Measurements from ENCODE around the gene HMGN3.

Gene HMGN3

GRCh38 chr6:79184641-79185040 lies 49.8 kb downstream of the HMGN3 start:
- no peak for DNase-seq (ENCODE audit: low spot score)

GRCh38 chr6:79184086-79184485 lies 50.4 kb downstream of the HMGN3 start:
- no peak for DNase-seq (ENCODE audit: low spot score)

GRCh38 chr6:79180052-79180451 lies 54.4 kb downstream of the HMGN3 start:
- no peak for DNase-seq (ENCODE audit: low spot score)

- no peak for DNase-seq (ENCODE audit: low spot score)
These were observed 61.1 kb downstream of the HMGN3 start for GRCh38 chr6:79173378-79173777.

GRCh38 chr6:79170959-79171358 lies 63.5 kb downstream of the HMGN3 start:
- DNase-seq (ENCODE audit: low spot score) = no peak

- no peak for DNase-seq (ENCODE audit: low spot score)
These were observed 64.1 kb downstream of the HMGN3 start for GRCh38 chr6:79170431-79170830.

DNA sequence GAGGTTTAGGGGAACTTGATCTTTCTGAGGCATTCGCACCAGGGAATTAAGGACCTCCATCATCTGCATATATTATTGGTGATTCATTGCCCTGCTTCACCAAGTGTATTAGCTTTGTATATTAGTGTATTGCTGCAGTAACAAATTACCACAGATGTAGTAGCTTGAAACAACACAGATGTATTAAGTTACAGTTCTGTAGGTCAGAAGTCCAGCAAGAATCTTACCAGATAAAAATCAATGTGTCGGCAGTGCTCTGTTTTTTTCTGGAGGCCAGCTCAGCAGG lies 65.8 kb downstream of the HMGN3 start:
- no peak for DNase-seq (ENCODE audit: low spot score)

GRCh38 chr6:79167931-79168694 lies 66.4 kb downstream of the HMGN3 start:
- no peak for DNase-seq (ENCODE audit: low spot score)

DNA sequence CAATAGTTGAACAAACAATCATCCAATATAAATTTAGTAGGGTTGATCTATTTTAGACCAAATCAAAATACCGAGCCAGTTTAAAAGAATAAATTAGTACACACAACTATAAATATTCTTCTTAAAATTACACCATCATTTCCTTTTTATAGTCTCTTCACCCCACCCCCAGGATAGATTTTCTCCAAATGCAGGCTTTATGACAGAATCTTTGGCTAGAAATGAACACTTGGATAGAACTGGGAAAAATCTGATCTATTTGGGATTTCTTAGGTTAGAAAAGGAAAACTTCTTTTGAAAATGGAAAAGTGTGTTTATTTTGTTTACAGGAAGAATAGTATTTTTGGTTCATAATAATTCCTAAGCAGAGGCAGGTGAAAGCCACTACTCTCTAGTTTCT lies 74.6 kb downstream of the HMGN3 start:
- no peak for DNase-seq (ENCODE audit: low spot score)

GRCh38 chr6:79158856-79159516 lies 75.5 kb downstream of the HMGN3 start:
- no peak for DNase-seq (ENCODE audit: low spot score)

DNA sequence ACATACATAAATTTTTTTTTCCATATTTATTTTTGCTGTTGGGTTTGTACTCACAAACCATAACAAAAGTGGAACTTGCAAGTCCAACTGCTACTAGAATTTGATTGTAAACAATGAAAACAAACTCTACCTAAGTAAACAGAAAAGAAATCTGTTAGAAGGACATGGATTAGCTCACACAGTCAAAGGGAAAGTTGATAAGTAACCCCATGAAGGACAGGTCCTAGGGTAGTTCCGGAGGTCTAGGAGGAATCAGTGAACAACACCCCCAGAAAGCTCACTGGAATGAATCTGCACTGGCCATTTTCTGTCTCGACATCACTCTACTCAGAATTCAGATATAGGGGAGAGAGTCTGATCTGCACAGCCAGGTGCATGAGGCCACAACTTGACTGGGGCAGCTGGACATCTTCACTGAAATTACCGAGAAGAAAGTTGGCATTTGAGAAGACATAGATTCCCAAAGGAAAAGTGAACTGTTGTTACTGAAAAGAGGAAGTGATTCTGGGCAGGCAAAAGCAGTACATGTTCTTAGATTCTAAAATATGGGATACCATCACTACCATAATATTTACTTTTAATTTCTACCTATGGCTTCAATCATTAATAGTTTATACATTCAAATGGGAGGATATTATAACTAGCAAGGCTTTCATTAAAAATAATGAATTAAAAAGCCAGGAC lies 76.4 kb downstream of the HMGN3 start:
- no peak for DNase-seq (ENCODE audit: low spot score)

DNA sequence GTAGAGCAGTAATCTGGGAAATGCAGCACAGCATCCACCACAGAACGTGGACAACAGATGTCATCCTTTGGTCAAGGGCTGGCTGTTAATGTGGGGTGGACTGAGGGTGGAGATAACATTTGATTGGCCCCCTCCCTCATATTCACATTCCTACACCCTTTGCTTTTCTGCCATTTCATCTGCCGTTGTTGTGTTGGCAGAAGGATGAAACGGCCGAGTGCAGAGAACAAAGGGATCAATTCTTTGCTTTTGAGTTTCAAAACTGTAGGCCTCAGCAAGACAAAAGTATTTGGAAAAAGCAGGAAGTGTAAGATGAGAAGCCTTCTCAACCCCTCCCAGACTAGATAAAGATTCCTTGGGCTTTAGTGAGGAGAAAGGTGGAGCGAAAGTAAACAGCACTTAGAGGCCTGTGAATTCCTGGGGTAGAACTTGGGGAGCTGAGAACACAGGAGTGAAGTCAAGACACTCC lies 82.2 kb downstream of the HMGN3 start:
- no peak for DNase-seq (ENCODE audit: low spot score)
